ENCODE results near the gene LBX2.
"Not testable (repeated sequence)": the region's sequence is repeated elsewhere in the genome, so short reads cannot be mapped to it uniquely, and the experiment has no call there.

The LBX2 gene

GRCh38 chr2:74503506-74504475 lies 4.4 kb upstream of the LBX2 start:
- no peak for DNase-seq

- DNase-seq = peak; percentile 88
These were observed 3.5 kb upstream of the LBX2 start for GRCh38 chr2:74502720-74503505.

- DNase-seq = no peak
These were observed 2.8 kb upstream of the LBX2 start for GRCh38 chr2:74502147-74502719.

- DNase-seq = no peak
These were observed 2.1 kb upstream of the LBX2 start for GRCh38 chr2:74501335-74502071.

- DNase-seq = no peak
These were observed 1.2 kb upstream of the LBX2 start for GRCh38 chr2:74500578-74500946.

- no peak for DNase-seq
These were observed 656 bp upstream of the LBX2 start for GRCh38 chr2:74499940-74500577.

- peak; percentile 65 for DNase-seq
These were observed 720 bp downstream of the LBX2 start for GRCh38 chr2:74498500-74499266.

- DNase-seq = peak; percentile 53
These were observed 1.5 kb downstream of the LBX2 start for GRCh38 chr2:74497777-74498499.

- no peak for DNase-seq
These were observed 2.2 kb downstream of the LBX2 start for GRCh38 chr2:74496997-74497776.

- no peak for DNase-seq
These were observed 4.0 kb downstream of the LBX2 start for GRCh38 chr2:74495440-74495839.

- no peak for DNase-seq
These were observed 5.9 kb downstream of the LBX2 start for GRCh38 chr2:74493546-74493945.

GRCh38 chr2:74491648-74492544 lies 7.5 kb downstream of the LBX2 start:
- no peak for DNase-seq

GRCh38 chr2:74489906-74490305 lies 9.5 kb downstream of the LBX2 start:
- no peak for DNase-seq

GRCh38 chr2:74488643-74489481 lies 10.5 kb downstream of the LBX2 start:
- no peak for DNase-seq

- DNase-seq = no peak
These were observed 13.3 kb downstream of the LBX2 start for GRCh38 chr2:74486141-74486540.

GRCh38 chr2:74483675-74484164 lies 15.7 kb downstream of the LBX2 start:
- not testable (repeated sequence) for DNase-seq

- peak; percentile 99 for DNase-seq
These were observed 16.4 kb downstream of the LBX2 start, which contains the start of the genes CCDC142 and TTC31 for GRCh38 chr2:74482801-74483674. CCDC142 (minus strand) TSS chr2:74482998; CDS start chr2:74482837, 161 bp downstream. TTC31 (plus strand) TSS chr2:74483081; CDS start chr2:74483096, 15 bp downstream.
